Stimulated activated naive CD4-positive, alpha-beta T cell (primary cell): ENCODE data around the gene CTNNA3.
"Not testable (repeated sequence)": the region's sequence is repeated elsewhere in the genome, so short reads cannot be mapped to it uniquely, and the experiment has no call there.

Experiments
- DNase-seq, 6 experiments: peaks; one replicate each; lab custom pipeline; 2025; lab: John Stamatoyannopoulos, UW

CTNNA3 gene

DNA sequence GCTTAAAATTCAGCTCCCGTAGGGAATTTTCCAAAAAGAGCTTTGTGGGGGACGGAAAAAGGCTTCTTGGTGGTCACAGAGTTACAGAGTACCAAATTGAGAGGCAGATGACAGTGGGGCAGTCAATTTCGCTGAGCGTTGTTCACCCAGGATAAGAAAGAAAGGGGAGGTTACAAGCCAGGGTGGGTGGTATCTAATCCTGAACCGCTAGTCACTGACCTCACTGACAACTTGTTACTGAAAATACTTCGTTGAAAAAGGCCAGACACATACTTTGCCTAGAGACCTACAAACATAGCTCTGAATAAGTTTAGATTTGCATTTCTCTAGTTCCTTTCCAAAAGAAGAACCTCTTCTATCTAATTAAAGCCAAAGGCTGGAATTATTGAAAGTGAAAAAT, at the start of gene CTNNA3:
CTNNA3 (minus strand) TSS at position 167 of the 400 bp plus-strand sequence.
- no peak for DNase-seq

DNA sequence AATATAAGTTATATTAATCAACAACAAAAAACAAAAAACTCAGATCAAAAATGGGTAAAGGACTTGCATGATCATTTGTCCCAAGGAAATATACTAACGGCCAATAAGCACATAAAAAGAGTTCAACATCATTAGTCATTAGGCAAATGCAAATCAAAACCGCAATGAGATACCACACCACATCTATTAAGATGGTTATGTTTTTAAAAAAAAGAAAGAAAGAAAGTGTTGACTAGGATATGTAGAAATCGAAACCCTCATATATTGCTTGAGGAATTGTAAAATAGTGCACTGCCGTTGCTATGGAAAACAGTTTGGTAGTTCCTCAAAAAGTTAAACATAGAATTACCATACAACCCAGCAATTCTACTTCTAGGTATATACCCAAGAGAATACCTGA, 39.4 kb upstream of the CTNNA3 start:
- no peak for DNase-seq

DNA sequence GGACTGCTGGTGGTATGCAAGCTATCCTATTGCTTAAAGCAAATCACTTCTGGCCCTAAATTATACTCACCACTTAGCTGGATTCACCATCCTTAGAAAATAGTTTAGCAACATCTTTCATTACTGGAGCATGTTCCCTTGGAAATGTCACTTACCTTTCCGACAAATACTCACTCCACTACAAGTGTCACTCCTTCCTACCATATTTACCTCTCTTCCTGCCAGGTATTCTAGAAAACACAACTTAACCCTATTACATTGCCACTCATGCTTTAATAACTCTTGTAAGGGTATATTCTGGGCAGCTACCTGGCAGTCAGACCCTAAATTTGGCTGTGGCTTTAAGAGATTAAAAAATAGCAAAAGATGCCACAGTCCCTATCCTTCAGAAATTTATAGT, 37.5 kb upstream of the CTNNA3 start:
- no peak for DNase-seq

DNA sequence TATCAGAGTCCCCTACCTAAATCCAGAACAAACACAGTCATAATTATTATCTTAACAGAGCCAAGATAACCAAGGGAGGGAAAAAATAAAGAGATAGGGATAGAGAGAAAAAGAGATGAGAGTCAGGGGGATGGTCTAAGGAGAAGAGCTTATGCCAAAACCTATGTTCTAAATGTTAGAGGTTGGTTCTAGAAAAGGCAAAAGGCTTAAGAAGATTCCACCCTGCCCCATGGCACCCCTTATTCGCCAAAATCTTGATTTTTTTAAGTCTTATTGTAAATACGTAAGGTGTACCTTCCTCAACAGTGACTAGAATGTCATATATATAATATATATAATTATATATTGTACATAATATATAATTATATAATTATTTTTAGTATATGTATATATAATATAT, 29.6 kb upstream of the CTNNA3 start:
- DNase-seq, result no peak

DNA sequence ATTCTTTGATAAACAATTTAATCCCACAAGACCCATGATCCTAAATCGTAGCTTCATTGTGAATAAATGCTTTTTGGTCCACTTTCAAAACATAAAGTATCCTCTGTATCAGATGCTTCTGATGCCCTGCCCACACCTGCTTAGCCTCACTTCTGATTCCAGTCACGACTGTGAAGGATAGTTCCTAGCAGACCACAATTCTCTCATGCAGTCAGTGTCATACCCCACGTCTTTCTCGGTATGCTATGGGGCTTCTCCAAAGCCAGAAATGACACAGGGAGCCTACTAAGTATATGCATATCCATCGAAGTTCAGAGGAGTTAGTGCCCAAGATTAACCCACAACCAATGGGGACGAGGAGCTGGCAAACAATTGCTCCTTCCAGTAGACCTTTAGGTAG, 27.6 kb upstream of the CTNNA3 start:
- DNase-seq, result no peak

DNA sequence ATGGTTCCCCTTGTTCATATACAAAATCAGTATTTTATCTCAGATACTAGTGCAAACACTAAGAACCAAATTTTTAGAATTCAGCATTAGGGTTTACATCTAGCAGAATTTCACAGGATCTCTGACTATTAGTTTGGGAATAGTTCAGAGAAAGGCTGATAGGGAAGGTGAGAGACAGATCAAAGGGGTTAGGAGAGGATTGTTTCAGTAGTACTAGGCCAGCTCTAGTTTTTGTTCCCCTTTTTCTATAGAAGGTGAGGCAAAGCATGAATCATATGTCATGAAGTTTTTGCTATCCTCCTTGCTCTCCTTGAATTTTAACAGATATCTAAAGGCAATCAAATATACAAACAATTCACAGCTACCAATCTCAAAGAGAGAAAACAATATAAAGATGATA, 26.1 kb upstream of the CTNNA3 start:
- DNase-seq, result no peak

DNA sequence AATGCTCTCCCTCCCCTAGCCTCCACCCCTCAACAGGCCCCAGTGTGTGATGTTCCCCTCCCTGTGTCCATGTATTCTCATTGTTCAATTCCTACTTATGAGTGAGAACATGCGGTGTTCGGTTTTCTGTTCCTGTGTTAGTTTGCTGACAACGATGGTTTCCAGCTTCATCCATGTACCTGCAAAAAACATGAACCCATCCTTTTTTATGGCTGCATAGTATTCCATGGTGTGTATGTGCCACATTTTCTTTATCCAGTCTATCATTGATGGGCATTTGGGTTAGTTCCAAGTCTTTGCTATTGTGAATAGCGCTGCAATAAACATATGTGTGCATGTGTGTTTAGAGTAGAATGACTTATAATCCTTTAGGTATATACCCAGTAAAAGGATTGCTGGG, 20.5 kb upstream of the CTNNA3 start:
- not testable (repeated sequence) for DNase-seq

DNA sequence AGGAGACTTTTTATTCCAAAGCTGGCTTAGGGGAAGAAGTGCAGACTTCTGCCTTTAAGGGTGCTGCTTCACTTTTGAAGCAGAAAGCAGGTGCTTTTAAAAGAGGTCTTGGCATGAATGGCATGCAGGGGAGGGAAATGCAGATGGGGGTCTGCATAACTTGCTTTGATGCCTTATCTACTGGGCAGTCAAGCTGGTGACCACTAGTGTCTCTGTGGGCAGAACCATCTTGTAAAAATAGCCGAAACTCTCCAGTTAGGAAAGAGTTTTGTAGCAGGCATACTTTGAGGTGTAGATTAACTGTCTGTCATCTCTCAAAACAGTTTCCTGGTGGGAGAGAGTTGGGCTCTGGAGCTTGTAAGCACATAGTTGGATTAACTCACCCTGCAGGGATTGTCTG, 9.9 kb upstream of the CTNNA3 start:
- no peak for DNase-seq

DNA sequence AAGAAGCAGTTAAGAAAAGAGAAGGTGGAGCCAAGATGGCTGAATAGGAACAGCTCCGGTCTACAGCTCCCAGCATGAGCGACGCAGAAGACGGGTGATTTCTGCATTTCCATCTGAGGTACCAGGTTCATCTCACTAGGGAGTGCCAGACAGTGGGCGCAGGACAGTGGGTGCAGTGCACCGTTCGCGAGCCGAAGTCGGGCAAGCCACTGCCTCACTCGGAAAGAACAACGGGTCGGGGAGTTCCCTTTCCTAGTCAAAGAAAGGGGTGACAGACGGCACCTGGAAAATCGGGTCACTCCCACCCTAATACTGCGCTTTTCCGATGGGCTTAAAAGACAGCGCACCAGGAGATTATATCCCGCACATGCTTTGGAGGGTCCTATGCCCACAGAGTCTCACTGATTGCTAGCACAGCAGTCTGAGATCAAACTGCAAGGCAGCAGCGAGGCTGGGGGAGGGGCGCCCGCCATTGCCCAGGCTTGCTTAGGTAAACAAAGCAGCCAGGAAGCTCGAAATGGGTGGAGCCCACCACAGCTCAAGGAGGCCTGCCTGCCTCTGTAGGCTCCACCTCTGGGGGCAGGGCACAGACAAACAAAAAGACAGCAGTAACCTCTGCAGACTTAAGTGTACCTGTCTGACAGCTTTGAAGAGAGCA, 3.7 kb upstream of the CTNNA3 start:
- DNase-seq, result not testable (repeated sequence)

DNA sequence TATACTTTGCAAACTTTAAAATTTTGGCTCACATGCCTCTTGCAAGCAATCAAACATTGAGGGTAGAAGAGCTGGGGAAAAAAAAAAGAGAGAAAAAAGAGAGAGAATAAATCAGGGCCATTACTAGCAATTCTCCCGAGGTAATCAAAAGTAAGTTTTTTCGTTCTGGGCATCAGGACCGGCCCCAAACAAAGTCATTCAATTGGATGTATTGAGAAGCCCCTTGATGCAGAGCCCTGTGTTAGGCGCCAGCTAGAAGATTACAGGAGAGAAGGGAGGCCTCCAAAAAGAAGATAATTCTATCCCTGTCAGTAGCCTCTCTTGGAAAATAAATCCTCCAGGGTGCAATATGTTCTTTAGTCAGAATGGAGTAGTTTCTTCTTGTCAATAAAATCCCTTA, 2.2 kb upstream of the CTNNA3 start:
- no peak for DNase-seq

DNA sequence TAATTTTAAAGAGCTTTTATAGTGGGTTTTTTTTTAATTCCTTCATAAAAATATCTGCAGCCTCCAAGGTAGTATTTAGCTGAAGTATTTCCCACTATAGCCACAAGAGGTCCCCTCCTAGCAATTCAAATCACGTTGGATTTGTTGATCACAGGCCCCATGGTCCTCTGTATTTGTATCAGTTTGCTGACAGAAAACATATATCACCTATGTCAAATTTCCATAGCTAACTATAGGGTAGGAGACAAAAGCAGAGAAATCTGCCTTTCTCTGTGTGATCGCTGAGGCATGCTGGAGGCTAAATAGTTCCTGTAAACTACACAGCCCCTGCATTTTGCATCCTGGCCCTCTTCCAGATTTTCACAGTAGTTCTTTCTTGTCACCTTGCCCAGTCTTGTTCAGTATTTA, 1.7 kb upstream of the CTNNA3 start:
- DNase-seq, result peak in 4 of 6 experiments; percentile 4 to 60 (median 43)

DNA sequence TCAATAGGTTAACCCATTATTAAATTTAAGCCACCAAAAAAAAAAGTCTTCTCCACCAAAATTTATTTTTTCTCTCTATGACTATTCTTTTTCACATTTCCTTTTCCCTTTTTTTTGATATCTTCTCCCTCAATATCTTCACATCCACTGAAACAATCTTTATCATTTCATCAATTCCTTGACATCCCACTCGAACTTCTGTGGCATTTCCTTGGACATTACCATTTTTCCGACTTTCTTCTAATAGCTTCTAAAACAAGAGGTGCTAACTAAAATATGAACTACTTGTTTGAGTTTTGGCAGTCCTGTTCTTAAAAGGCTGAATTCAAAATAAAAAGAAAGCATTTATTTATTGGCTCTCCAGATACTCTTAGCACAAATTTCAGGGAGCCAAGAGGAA, 684 bp upstream of the CTNNA3 start:
- DNase-seq, result no peak

DNA sequence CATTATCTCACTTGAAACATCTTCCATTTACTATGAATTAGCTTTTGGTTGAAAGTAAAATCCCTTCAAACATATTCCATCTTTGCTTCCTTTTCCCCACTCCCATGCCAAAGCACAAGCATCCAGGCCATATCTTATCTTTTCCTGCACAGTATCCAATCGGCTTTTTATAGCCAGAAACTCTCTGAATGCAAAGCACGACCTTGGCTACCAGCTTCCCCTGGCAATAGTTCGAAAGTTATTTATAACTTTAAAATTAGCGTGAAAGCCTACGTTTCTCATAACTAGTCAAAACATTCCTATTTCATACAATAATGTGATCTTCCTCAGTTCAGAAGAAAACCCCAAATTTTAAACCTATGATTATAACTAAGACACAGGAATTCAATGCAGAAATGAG, 440 bp downstream of the CTNNA3 start:
- DNase-seq, result no peak

DNA sequence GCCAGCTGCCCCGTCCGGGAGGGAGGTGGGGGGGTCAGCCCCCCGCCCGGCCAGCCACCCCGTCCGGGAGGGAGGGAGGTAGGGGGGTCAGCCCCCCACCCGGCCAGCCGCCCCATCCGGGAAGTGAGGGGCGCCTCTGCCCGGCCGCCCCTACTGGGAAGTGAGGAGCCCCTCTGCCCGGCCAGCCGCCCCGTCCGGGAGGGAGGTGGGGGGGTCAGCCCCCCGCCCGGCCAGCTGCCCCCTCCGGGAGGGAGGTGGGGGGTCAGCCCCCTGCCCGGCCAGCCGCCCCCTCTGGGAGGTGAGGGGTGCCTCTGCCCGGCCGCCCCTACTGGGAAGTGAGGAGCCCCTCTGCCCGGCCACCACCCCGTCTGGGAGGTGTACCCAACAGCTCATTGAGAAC, 4.1 kb downstream of the CTNNA3 start:
- DNase-seq, result not testable (repeated sequence)

DNA sequence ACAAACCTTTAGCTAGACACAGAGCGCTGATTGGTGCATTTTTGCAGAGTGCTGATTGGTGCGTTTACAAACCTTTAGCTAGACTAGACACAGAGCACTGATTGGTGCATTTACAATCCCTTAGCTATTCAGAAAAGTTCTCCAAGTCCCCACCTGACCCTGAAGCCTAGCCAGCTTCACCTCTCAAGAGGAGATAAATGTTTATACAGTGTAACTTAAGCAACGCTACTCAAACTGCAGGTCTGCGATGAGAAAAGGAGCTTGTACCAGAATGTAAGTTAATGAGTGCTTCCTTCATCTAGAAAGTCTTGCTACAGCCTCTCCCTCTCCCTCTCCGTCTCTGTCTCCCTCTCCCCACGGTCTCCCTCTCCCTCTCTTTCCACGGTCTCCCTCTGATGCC, 5.5 kb downstream of the CTNNA3 start:
- DNase-seq, result not testable (repeated sequence)

DNA sequence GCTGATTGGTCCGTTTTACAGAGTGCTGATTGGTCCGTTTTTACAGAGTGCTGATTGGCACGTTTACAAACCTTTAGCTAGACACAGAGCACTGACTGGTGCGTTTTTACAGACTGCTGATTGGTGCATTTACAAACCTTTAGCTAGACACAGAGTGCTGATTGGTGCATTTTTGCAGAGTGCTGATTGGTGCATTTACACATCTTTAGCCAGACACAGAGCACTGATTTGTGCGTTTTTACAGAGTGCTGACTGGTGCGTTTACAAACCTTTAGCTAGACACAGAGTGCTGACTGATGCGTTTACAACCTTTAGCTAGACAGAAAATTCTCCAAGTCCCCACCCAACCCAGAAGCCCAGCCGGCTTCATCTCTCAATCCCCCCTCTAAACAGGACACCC, 11.9 kb downstream of the CTNNA3 start:
- not testable (repeated sequence) for DNase-seq

DNA sequence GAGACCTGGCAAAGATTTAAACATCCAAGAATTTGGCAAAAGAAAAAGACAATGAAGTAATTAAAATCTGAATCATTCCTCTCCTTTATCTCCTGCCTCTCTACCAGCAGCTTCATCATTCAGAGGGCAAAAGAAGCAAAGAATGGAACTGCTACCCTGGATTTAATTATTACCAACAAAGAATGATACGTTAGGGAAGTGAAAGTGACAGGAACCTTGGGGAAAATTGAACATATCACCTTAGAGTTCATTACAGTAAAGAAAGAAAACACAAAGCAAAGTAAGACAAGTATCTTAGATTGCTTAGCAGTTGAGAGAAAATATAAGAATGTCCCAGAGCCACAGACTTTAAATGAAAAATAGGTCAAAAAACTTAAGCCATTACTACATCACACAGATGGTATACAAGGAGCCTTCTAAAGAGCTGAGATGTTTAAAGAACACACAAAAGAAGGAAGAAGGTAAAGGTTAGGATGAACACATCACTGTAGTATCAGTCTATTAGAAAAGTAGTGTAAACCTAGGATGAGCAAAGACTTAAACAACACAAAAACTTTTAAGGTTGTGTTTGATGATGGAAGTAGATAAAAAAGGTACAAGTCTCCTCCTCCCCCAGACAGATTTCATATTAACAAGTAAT, 17.5 kb downstream of the CTNNA3 start:
- no peak for DNase-seq

DNA sequence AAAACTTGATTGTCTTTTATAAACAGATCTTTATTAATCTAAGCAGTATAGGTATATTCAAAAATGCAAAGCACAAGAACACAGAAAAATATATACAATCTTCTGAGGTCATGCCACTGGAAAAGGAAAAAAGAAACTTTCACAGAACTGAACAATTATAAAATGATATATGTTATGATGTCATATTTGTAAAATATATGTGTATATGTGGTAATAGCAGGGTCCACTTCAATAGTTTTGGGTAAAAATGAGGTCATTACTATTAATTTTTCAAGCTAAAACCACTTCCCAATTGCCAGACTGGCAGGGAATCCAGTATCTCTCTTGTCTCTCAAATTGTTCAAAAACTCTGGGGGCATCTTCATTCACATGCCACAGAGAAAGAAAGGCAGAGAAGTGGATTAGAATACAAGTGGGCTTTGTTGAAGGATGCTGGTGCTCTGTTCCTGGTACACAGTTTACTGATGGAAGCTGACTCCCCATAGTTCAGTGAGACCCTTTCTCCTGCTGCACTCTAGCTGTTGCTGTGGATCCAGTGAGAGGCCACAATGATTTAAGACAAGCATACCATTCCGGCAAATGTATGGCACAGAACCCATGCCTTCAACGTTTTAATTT, 19.7 kb downstream of the CTNNA3 start:
- DNase-seq, result no peak

DNA sequence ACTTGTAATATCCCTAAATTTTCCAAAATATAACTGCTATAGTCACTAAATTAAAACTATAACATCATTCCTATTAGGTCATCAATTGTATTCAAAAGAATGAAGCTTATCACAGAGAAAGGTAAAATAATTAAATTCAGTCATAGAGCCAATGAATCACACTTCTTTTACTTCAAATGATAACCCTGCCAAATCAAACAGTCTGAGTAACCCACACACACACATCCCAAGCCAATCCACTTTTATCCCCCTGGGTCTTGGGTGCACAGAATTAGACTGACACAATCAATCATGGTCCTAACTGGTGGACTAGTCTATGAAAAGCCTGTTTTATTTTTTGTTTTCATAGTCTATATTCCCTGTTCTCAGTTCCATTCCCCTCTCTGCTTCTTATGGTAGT, 25.6 kb downstream of the CTNNA3 start:
- DNase-seq, result no peak

DNA sequence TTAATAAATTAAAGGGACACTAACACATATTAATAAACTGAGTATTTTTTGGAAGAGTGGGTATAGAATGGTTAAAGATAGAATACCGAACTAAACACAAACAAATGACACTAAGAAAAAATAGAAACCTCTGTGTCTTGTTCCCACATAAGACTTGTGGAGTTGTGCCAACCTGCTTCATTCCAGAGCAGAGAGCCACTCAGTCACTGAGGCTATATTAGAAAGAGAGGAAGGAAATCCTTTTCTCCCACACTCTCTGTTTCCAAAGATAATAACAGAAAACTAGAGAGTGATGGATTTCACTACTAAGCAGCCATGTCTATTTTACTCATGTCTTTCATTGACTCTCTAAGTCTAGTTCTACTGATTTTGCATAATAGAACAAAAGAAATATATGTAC, 26.0 kb downstream of the CTNNA3 start:
- no peak for DNase-seq

DNA sequence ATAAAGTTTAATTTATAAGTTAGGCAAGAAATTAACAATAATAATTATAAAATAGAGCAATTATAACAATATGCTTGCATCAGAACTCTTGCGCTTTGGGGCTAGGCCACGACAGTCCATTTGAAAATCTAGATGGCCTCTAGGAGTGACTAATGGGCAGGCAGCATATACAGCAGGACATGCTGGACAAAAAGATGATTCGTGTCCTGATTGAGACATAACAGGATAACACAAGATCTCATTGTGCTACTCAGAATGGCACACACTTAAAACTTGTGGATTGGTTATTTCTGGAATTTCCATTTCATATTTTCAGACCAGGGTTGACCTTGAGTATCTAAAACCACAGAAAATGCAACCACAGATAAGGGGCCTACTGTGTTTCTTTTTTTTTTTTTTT, 27.5 kb downstream of the CTNNA3 start:
- DNase-seq, result no peak

DNA sequence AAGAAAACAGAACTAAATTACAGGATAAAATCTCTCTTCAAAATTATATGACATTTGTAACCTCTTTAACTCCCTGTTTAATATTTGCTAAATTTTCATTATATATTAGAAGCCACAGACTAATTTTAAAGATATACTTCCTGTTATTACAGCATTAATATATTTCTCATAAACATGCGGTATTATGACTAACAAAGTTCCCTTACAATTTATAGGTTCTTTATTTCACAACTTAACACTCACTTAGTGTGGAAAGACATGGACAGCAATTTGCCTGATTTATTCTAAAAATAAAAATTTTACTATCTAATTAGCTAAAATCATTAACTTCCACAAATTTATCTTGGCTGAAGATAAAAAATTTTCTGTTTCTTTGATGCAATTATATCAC, 29.0 kb downstream of the CTNNA3 start:
- no peak for DNase-seq

DNA sequence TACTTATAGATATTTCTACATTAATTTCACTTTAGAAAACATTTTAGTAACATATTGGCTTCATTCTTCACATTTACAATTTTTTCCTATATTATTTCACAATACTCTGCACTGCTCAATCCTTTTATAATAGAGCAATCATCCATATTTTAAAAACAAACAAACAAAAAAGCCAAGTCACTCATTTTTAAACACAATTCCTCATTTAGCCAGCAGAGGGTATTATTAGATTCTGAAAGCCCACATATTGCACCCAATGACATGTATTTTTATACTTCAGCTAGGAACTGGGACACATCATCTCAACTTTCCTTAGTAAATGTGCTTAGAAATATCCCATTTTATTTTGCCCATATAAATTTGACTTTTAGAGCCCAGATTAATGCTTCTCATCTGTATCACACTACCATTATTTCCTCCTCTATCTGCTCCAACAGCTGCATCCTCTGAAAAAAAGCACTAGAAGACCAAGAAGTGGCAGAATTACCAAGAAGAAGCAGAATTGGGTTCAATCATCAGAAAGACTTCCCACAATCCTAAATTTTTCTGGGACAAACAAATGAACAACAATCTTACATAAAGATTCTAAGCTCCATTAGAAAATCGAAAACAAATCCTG, 29.5 kb downstream of the CTNNA3 start:
- DNase-seq, result peak in 2 of 6 experiments; percentile 2 to 5
